Adrenal gland (tissue), 12 donors: ENCODE measurements around the gene TRAPPC4. TPM values are rescaled to one million over a fixed set of nuclear protein-coding genes. Genes with fewer than 3 reads are reported as not detected.

Experiments used
- DNase-seq, 7 donors: peaks; one replicate each; pipeline ENCODE4 v3.0.0-alpha.2; 2019 to 2020
- H3K27ac ChIP-seq, 5 donors: fragments of 200-600 bp; sonication (generic) in 4 of 5; 1 replicate in 3 of 5; 2 replicates in 2 of 5; pipeline versions ENCODE4 v1.5.1 to v1.8.0; 2016 to 2020; ENCODE audit warnings: mild to moderate bottlenecking in 1 of 5
- H3K27me3 ChIP-seq: fragments of 200-600 bp; 2 replicates; pipeline ENCODE4 v1.8.0; 2021
- H3K36me3 ChIP-seq, 2 donors: fragments of 200-600 bp; replicated peaks in 1 of 2; 1 replicate in 1 of 2; 2 replicates in 1 of 2; pipeline versions ENCODE4 v1.5.1 to v1.8.0; 2018 to 2022
- H3K4me1 ChIP-seq, 2 donors: fragments of 200-600 bp; replicated peaks in 1 of 2; 1 replicate in 1 of 2; 2 replicates in 1 of 2; pipeline versions ENCODE4 v1.5.1 to v1.8.0; 2018 to 2021
- H3K4me3 ChIP-seq, 4 donors: fragments of 200-600 bp; sonication (generic) in 3 of 4; one replicate each; pipeline ENCODE4 v1.5.1; 2016 to 2018
- H3K9me3 ChIP-seq, 3 donors: fragments of 200-600 bp; sonication (generic) in 1 of 3; replicated peaks in 1 of 3; 1 replicate in 2 of 3; 2 replicates in 1 of 3; pipeline versions ENCODE4 v1.5.1 to v1.8.0; 2016 to 2021
- CTCF ChIP-seq, 6 experiments: fragments of 450-650 bp in 4 of 6; fragments of 200-600 bp in 2 of 6; sonication (generic) in 1 of 6; IDR thresholded peaks; 1 replicate in 5 of 6; 2 replicates in 1 of 6; pipeline versions ENCODE4 v1.5.1 to v1.8.0; 2016 to 2021; ENCODE audit warnings: antibody characterized with exemption in 6 of 6, mild to moderate bottlenecking in 2 of 6, moderate library complexity in 1 of 6
- POLR2A ChIP-seq, 2 donors: fragments of 450-650 bp; IDR thresholded peaks; one replicate each; pipeline ENCODE4 v1.6.1; 2017; ENCODE audit warnings: antibody characterized with exemption in 2 of 2, mild to moderate bottlenecking in 2 of 2, moderate library complexity in 1 of 2
- WGBS, 4 donors: extraction: QIAGEN DNeasy Blood & Tissue Kit in 2 of 4; methylation state at CpG; one replicate each; pipeline versions ENCODE4 v1.1.5 to v1.1.7; 2013 to 2017; 5-methylcytosine and 5-hydroxymethylcytosine counted together
- intact Hi-C, 2 donors: fragments of 100-400 bp; cut with DNase I; formaldehyde crosslinking; loops; one replicate each; pipeline versions ENCODE4 v1.14.1 to v1.15.0; 2022 to 2023
- polyA plus RNA-seq, 3 donors: library from polyadenylated mRNA; stranded (reverse); fragments of 200-250 nt in 2 of 3; fragments of 350-450 nt in 1 of 3; fragmentation: Illumina TruSeq in 1 of 3; extraction: RNeasy Lipid Tissue Mini Kit (QIAGEN cat#74804) in 1 of 3; gene quantifications; one replicate each; pipeline ENCODE4 v1.2.3, GENCODE V29; 2013 to 2014
- total RNA-seq, 9 donors: library from RNA; depleted of rRNA in 4 of 9; stranded (reverse); fragments of >200 nt in 4 of 9; fragments of 120-200 nt in 1 of 9; fragmentation: NEBNext Ultra II Directional in 1 of 9; extraction: Animal tissue kit (Norgen Biotek cat#: 25700) in 1 of 9; gene quantifications; one replicate each; pipeline versions ENCODE4 v1.1.0 to v1.2.4, GENCODE V29; 2013 to 2023
- donor health status: healthy with polysubstance abuse.
- donor health status: Bipolar disorder and iron deficiency.
- donor health status: DM: yes; HTN: yes; CAD: no.
- donor health status: DM: no; HTN: no; CAD: no.
- donor health status: DM: no; HTN: no; CAD: no.
- donor health status: DM: yes; HTN: yes; CAD: no.

Gene TRAPPC4
- total and polyA plus RNA-seq, 12 donors = 32.5 to 149 (median 83.1) TPM

GRCh38 chr11:119052163-119052814 lies 33.7 kb downstream of the TRAPPC4 start:
- intact Hi-C loops = no loop called here
- TF ChIP-seq POLR2A (IDR thresholded peaks at IDR 0.05) (no peak), CTCF (IDR thresholded peaks at IDR 0.05) (no peak)

GRCh38 chr11:119054418-119054817 lies 35.9 kb downstream of the TRAPPC4 start:
- Histone ChIP-seq H3K36me3 (peaks cover 0 to 60% of the 10 kb centered on the region in 2 donors), H3K27me3 (no peaks in the 10 kb centered on the region), H3K27ac (no peak overlapping the region), H3K9me3 (no peaks in the 10 kb centered on the region), H3K4me3 (no peak overlapping the region), H3K4me1 (peaks cover 6 to 22% of the 10 kb centered on the region in 2 donors)
- WGBS, 4 donors = 91 to 100% (median 95%) methylated on average over 6 to 10 of the region's 10 CpGs
- no peak for DNase-seq
- intact Hi-C loops = no loop called here
- TF ChIP-seq POLR2A (IDR thresholded peaks at IDR 0.05) = no peak
- TF ChIP-seq CTCF (IDR thresholded peaks at IDR 0.05) = no peak

More at GRCh38 chr11:119052163-119052814, 33.7 kb downstream of the TRAPPC4 start:
- Histone ChIP-seq H3K4me1 (peaks cover 6 to 14% of the 10 kb centered on the region in 2 donors), H3K36me3 (peaks cover 0 to 81% of the 10 kb centered on the region in 2 donors), H3K27ac (no peak overlapping the region), H3K9me3 (no peaks in the 10 kb centered on the region), H3K27me3 (no peaks in the 10 kb centered on the region), H3K4me3 (no peak overlapping the region)
- DNase-seq = no peak
- 91 to 96% (median 94%) methylated on average over 19 to 23 of the region's 23 CpGs for WGBS, 4 donors

GRCh38 chr11:119055901-119056300 lies 37.3 kb downstream of the TRAPPC4 start:
- H3K9me3 ChIP-seq = no peaks in the 10 kb centered on the region
- H3K27me3 ChIP-seq = no peaks in the 10 kb centered on the region
- peaks cover 6 to 22% of the 10 kb centered on the region in 2 donors for H3K4me1 ChIP-seq
- peak overlapping the region in 1 of 4 donors; percentile 86 for H3K4me3 ChIP-seq
- DNase-seq = no peak
- intact Hi-C loops = loop anchor here in 1 of 2 donors (5.0 kb wide), 1 partner anchor 39 kb away; the partner anchor contains the start of genes RPS25 and TRAPPC4
- H3K27ac ChIP-seq = no peak overlapping the region
- peaks cover 0 to 45% of the 10 kb centered on the region in 2 donors for H3K36me3 ChIP-seq
- 36 to 48% (median 40%) methylated on average over 6 of the region's 6 CpGs for WGBS, 4 donors
- TF ChIP-seq CTCF (IDR thresholded peaks at IDR 0.05) = no peak
- TF ChIP-seq POLR2A (IDR thresholded peaks at IDR 0.05) = no peak

GRCh38 chr11:119056421-119056999 lies 37.9 kb downstream of the TRAPPC4 start:
- intact Hi-C loops = loop anchor here in 1 of 2 donors (5.0 kb wide), 1 partner anchor 39 kb away; the partner anchor contains the start of genes RPS25 and TRAPPC4
- Histone ChIP-seq H3K27ac (peak overlapping the region in 4 of 5 donors; percentile 73 to 97 (median 84)), H3K27me3 (no peaks in the 10 kb centered on the region), H3K9me3 (no peaks in the 10 kb centered on the region), H3K4me1 (peaks cover 6 to 22% of the 10 kb centered on the region in 2 donors), H3K36me3 (peaks cover 0 to 39% of the 10 kb centered on the region in 2 donors), H3K4me3 (peak overlapping the region; percentile 27 to 86 (median 58))
- whole genome bisulfite sequencing, 4 donors = 0 to 1% (median 0%) methylated on average over 5 to 47 of the region's 48 CpGs
- TF ChIP-seq CTCF (IDR thresholded peaks at IDR 0.05) (no peak), POLR2A (IDR thresholded peaks at IDR 0.05) (no peak)
- DNase-seq = peak in 2 of 7 donors; percentile 11 to 33
